HepG2 (cell line): Measurements from ENCODE around the gene SCAMP3. TPM values are rescaled to one million over a fixed set of nuclear protein-coding genes. Genes with fewer than 3 reads are reported as not detected.

Experiments used
- BHLHE40 ChIP-seq: IDR thresholded peaks from 2 replicates; pipeline ENCODE4 v1.6.1; 2011; ENCODE audit warnings: low read length, improper control_type of control experiment
- CC2D1A ChIP-seq: sonication (generic); formaldehyde crosslinking; IDR thresholded peaks from 2 replicates; pipeline ENCODE4 v1.8.1; 2023; ENCODE audit warnings: mild to moderate bottlenecking, missing genetic modification reagents
- CHD4 ChIP-seq: fragments of 200-600 bp; sonication (generic); IDR thresholded peaks from 2 replicates; pipeline ENCODE4 v1.7.0; 2017; ENCODE audit warnings: mild to moderate bottlenecking, low read length, borderline replicate concordance
- DR1 ChIP-seq: sonication (generic); formaldehyde crosslinking; IDR thresholded peaks from 2 replicates; pipeline ENCODE4 v1.8.0; 2021; ENCODE audit warnings: mild to moderate bottlenecking, missing genetic modification reagents, inconsistent platforms
- FOXA1 ChIP-seq, 2 experiments: fragments of 450-650 bp in 1 of 2; sonication (generic) in 1 of 2; formaldehyde crosslinking in 1 of 2; IDR thresholded peaks; 2 replicates each; pipeline versions ENCODE4 v1.4.0 to v1.6.1; 2016 to 2020; ENCODE audit warnings: missing genetic modification reagents in 1 of 2
- HOXA3 ChIP-seq: sonication (generic); formaldehyde crosslinking; IDR thresholded peaks from 2 replicates; pipeline ENCODE4 v1.5.0; 2020; ENCODE audit warnings: missing genetic modification reagents
- ISX ChIP-seq: sonication (generic); formaldehyde crosslinking; conservative IDR thresholded peaks from 2 replicates; pipeline ENCODE4 v1.5.0; 2020; ENCODE audit warnings: missing genetic modification reagents
- LCORL ChIP-seq, 2 experiments: fragments of 450-650 bp in 1 of 2; sonication (generic) in 1 of 2; formaldehyde crosslinking in 1 of 2; IDR thresholded peaks; 2 replicates each; pipeline versions ENCODE4 v1.5.0 to v1.6.1; 2017 to 2020; ENCODE audit warnings: antibody characterized with exemption in 1 of 2, missing genetic modification reagents in 1 of 2
- MAFF ChIP-seq: IDR thresholded peaks from 2 replicates; pipeline ENCODE4 v1.6.1; 2011; ENCODE audit warnings: low read depth, low read length, improper control_type of control experiment
- NFATC3 ChIP-seq: sonication (generic); formaldehyde crosslinking; IDR thresholded peaks from 2 replicates; pipeline ENCODE4 v1.5.1; 2020; ENCODE audit warnings: mild to moderate bottlenecking, missing genetic modification reagents
- NFIB ChIP-seq: sonication (generic); formaldehyde crosslinking; IDR thresholded peaks from 2 replicates; pipeline ENCODE4 v1.9.0; 2021; ENCODE audit warnings: missing genetic modification reagents, mild to moderate bottlenecking, borderline replicate concordance
- POLR2A ChIP-seq, 2 experiments: IDR thresholded peaks; 2 replicates each; pipeline ENCODE4 v1.6.1; 2011; ENCODE audit warnings: low read depth in 2 of 2, low read length in 2 of 2, mild to moderate bottlenecking in 1 of 2, moderate library complexity in 1 of 2; ENCODE audit not compliant: insufficient read depth in 1 of 2
- SRY ChIP-seq: sonication (generic); formaldehyde crosslinking; IDR thresholded peaks from 2 replicates; pipeline ENCODE4 v1.8.0; 2022; ENCODE audit warnings: mild to moderate bottlenecking, missing genetic modification reagents
- SUZ12 ChIP-seq: fragments of 150-350 bp; IDR thresholded peaks from 2 replicates; pipeline ENCODE4 v1.6.1; 2014; ENCODE audit warnings: low read depth, low read length
- ZBTB7B ChIP-seq: sonication (generic); formaldehyde crosslinking; IDR thresholded peaks from 2 replicates; pipeline ENCODE4 v1.4.0; 2020; ENCODE audit warnings: missing genetic modification reagents
- ZEB1 ChIP-seq: IDR thresholded peaks from 2 replicates; pipeline ENCODE4 v1.6.1; 2012; ENCODE audit warnings: mild to moderate bottlenecking, low read depth, inconsistent platforms; ENCODE audit not compliant: insufficient replicate concordance
- ZFP41 ChIP-seq: sonication (generic); formaldehyde crosslinking; IDR thresholded peaks from 2 replicates; pipeline ENCODE4 v1.4.0; 2020; ENCODE audit warnings: mild to moderate bottlenecking, missing genetic modification reagents, borderline replicate concordance
- ZNF367 ChIP-seq: sonication (generic); formaldehyde crosslinking; IDR thresholded peaks from 2 replicates; pipeline ENCODE4 v1.4.0; 2020; ENCODE audit warnings: missing genetic modification reagents, borderline replicate concordance
- ZNF441 ChIP-seq: sonication (generic); formaldehyde crosslinking; IDR thresholded peaks from 2 replicates; pipeline ENCODE4 v1.7.0; 2021; ENCODE audit warnings: missing genetic modification reagents, borderline replicate concordance
- ZNF496 ChIP-seq: sonication (generic); formaldehyde crosslinking; IDR thresholded peaks from 2 replicates; pipeline ENCODE4 v1.8.1; 2023; ENCODE audit warnings: mild to moderate bottlenecking, moderate library complexity, missing genetic modification reagents; ENCODE audit not compliant: insufficient replicate concordance
- ZZZ3 ChIP-seq: sonication (generic); formaldehyde crosslinking; IDR thresholded peaks from 2 replicates; pipeline ENCODE4 v1.4.0; 2020; ENCODE audit warnings: missing genetic modification reagents, mild to moderate bottlenecking, borderline replicate concordance
- polyA plus RNA-seq, 8 experiments: library from polyadenylated mRNA; depleted of rRNA in 3 of 8; stranded (reverse) in 7 of 8; unstranded in 1 of 8; fragments of >200 nt; fragmentation: Illumina TruSeq in 4 of 8; extraction: Trizol in 4 of 8; gene quantifications; 2 replicates each; pipeline versions ENCODE4 v1.2.1 to v1.2.3, GENCODE V29; 2011 to 2016; ENCODE audit warnings: low read depth in 4 of 8, missing spikeins in 1 of 8, mixed read lengths in 1 of 8; ENCODE audit not compliant: insufficient read depth in 1 of 8
- total RNA-seq, 5 experiments: library from RNA; depleted of rRNA; stranded (reverse); fragments of >200 nt; fragmentation: Illumina TruSeq; extraction: Trizol; gene quantifications; 2 replicates each; pipeline ENCODE4 v1.2.3, GENCODE V29; 2016; ENCODE audit warnings: low read depth in 1 of 5
- TF ChIP-seq, protein P1 (sequence below): IDR thresholded peaks from 2 replicates; pipeline ENCODE4 v1.6.1; 2016; ENCODE audit warnings: missing biosample characterization, missing genetic modification reagents, low read depth
- TF ChIP-seq, protein P2 (sequence below): sonication (generic); formaldehyde crosslinking; IDR thresholded peaks from 2 replicates; pipeline ENCODE4 v1.4.0; 2020; ENCODE audit warnings: low read depth, missing genetic modification reagents
- TF ChIP-seq, protein P3 (sequence below): IDR thresholded peaks from 2 replicates; pipeline ENCODE4 v1.6.1; 2016; ENCODE audit warnings: control low read depth

Gene SCAMP3
- total and polyA plus RNA-seq, 2 of the 13 experiments (the other 11 are each of a cell fraction or from before 2014, with no cell fraction given): 46.8 to 83.3 TPM

DNA sequence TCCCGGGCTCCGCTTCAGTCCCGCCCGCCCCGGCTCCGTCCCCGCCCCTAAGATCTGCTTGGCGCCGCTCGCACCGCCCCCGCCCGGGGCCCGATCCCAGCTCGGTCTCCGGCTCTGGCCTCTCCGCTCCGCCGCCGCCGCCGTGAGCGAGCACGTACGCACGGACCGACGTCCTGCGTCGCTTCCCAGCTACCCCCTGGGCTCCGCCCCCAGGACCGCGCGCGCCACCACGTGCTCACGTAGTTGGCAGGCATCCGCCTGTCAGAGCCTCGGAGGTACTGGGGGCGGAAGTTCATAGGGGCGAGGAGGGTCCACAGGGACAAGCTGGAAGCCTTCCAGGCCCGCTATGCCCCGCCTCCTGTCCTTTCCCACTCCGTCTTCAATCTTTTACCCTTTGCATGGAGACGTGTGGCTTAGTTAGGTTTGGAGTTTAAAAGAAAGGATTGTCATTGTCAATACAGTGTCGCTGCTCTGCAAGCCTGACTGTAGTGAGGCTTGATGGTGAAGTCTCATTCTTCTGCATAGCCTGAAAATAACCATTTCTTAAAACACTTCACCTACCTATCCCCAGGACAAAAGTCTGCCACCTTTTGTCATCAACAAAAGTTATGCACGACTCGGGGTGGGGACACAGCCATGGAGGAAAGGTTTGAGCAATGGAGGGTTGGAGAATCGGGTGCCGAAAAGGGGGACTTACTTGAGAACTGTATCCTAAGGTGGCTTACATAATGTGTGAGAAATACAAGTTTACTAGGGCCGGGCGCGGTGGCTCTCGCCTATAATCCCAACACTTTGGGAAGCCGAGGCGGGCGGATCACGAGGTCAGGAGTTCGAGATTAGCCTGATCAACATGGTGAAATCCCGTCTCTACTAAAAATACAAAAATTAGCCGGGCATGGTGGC, 11.4 kb upstream of the SCAMP3 start, which contains the start of gene CLK2 (continued):
- TF ChIP-seq MAFF (no peak), BHLHE40 (peak; percentile 51), FOXA1 (IDR thresholded peaks at IDR 0.05) (no peak), FOXA1 (CRISPR knock-in tag; IDR thresholded peaks at IDR 0.05) (peak; percentile 22; the same call in 1 of the 2 replicates), HOXA3 (peak; percentile 89), ZBTB7B (0 out of 2 replicates have a peak, but pooled peaks have one; percentile 59), ISX (no peak), ZNF496 (CRISPR knock-in tag) (no peak), NFIB (CRISPR knock-in tag) (no peak), ZNF367 (CRISPR knock-in tag) (no peak), ZEB1 (no peak), SUZ12 (no peak), SRY (CRISPR knock-in tag) (peak; percentile 52; the same call in 1 of the 2 replicates), NFATC3 (CRISPR knock-in tag) (no peak), CC2D1A (CRISPR knock-in tag) (no peak), POLR2A (IDR thresholded peaks at IDR 0.05; ENCODE audit: insufficient read depth in 1 of 2, low read depth in 2 of 2, low read length in 2 of 2) (peak in 1 of 2 experiments; percentile 68; a peak in 2 of 4 replicates), ZZZ3 (CRISPR knock-in tag) (peak; percentile 68; the same call in 1 of the 2 replicates), LCORL (IDR thresholded peaks at IDR 0.05) (no peak), LCORL (CRISPR knock-in tag; IDR thresholded peaks at IDR 0.05) (0 out of 2 replicates have a peak, but pooled peaks have one; percentile 17), CHD4 (no peak), DR1 (0 out of 2 replicates have a peak, but pooled peaks have one; percentile 66), ZNF441 (peak; percentile 24; the same call in 1 of the 2 replicates), ZFP41 (CRISPR knock-in tag) (no peak)
- TF ChIP-seq, protein P1, sequence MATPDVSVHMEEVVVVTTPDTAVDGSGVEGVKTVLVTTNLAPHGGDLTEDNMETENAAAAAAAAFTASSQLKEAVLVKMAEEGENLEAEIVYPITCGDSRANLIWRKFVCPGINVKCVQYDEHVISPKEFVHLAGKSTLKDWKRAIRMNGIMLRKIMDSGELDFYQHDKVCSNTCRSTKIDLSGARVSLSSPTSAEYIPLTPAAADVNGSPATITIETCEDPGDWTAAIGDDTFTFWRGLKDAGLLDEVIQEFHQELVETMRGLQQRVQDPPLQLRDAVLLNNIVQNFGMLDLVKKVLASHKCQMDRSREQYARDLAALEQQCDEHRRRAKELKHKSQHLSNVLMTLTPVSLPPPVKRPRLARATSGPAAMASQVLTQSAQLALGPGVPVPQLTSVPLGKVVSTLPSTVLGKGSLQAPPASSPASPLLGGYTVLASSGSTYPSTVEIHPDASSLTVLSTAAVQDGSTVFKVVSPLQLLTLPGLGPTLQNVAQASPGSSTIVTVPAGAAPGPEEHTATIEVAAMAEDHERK (CRISPR knock-in tag): peak; percentile 99
- TF ChIP-seq, protein P2, sequence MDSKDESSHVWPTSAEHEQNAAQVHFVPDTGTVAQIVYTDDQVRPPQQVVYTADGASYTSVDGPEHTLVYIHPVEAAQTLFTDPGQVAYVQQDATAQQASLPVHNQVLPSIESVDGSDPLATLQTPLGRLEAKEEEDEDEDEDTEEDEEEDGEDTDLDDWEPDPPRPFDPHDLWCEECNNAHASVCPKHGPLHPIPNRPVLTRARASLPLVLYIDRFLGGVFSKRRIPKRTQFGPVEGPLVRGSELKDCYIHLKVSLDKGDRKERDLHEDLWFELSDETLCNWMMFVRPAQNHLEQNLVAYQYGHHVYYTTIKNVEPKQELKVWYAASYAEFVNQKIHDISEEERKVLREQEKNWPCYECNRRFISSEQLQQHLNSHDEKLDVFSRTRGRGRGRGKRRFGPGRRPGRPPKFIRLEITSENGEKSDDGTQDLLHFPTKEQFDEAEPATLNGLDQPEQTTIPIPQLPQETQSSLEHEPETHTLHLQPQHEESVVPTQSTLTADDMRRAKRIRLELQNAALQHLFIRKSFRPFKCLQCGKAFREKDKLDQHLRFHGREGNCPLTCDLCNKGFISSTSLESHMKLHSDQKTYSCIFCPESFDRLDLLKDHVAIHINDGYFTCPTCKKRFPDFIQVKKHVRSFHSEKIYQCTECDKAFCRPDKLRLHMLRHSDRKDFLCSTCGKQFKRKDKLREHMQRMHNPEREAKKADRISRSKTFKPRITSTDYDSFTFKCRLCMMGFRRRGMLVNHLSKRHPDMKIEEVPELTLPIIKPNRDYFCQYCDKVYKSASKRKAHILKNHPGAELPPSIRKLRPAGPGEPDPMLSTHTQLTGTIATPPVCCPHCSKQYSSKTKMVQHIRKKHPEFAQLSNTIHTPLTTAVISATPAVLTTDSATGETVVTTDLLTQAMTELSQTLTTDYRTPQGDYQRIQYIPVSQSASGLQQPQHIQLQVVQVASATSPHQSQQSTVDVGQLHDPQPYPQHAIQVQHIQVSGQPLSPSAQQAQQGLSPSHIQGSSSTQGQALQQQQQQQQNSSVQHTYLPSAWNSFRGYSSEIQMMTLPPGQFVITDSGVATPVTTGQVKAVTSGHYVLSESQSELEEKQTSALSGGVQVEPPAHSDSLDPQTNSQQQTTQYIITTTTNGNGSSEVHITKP: no peak
- TF ChIP-seq, protein P3, sequence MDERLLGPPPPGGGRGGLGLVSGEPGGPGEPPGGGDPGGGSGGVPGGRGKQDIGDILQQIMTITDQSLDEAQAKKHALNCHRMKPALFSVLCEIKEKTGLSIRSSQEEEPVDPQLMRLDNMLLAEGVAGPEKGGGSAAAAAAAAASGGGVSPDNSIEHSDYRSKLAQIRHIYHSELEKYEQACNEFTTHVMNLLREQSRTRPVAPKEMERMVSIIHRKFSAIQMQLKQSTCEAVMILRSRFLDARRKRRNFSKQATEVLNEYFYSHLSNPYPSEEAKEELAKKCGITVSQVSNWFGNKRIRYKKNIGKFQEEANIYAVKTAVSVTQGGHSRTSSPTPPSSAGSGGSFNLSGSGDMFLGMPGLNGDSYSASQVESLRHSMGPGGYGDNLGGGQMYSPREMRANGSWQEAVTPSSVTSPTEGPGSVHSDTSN: no peak
